Astrocyte (in vitro differentiated cells and primary cell): ENCODE data around the gene ZFP91. TPM values are rescaled to one million over a fixed set of nuclear protein-coding genes. Genes with fewer than 3 reads are reported as not detected.

Experiments
- DNase-seq: peaks from one replicate; pipeline ENCODE4 v3.0.0-alpha.2; 2010; ENCODE audit warnings: low read depth
- FAIRE-seq: peaks from 2 replicates; lab custom pipeline; 2011; peaks lifted over from hg19 to GRCh38; lab: Jason Lieb, UNC
- H2AFZ ChIP-seq: 2 replicates; pipeline ENCODE4 v1.6.0; 2012; ENCODE audit warnings: low read depth, low read length, inconsistent platforms
- H3K27ac ChIP-seq: 2 replicates; pipeline ENCODE4 v1.5.1; 2011; ENCODE audit warnings: low read depth, low read length, inconsistent platforms
- H3K27me3 ChIP-seq: 2 replicates; pipeline ENCODE4 v1.6.0; 2011; ENCODE audit warnings: low read length, inconsistent platforms; ENCODE audit not compliant: insufficient read depth
- H3K36me3 ChIP-seq: 2 replicates; pipeline ENCODE4 v1.5.1; 2011; ENCODE audit warnings: low read length, inconsistent platforms; ENCODE audit not compliant: insufficient read depth
- H3K4me1 ChIP-seq: 2 replicates; pipeline ENCODE4 v1.5.1; 2011; ENCODE audit warnings: low read length, inconsistent platforms; ENCODE audit not compliant: insufficient read depth
- H3K4me2 ChIP-seq: 2 replicates; pipeline ENCODE4 v1.6.0; 2012; ENCODE audit warnings: low read length, inconsistent platforms
- H3K4me3 ChIP-seq: 2 replicates; pipeline ENCODE4 v1.5.1; 2011; ENCODE audit warnings: low read depth, mild to moderate bottlenecking, low read length, inconsistent platforms; ENCODE audit not compliant: insufficient read depth
- H3K79me2 ChIP-seq: 2 replicates; pipeline ENCODE4 v1.6.0; 2012; ENCODE audit warnings: mild to moderate bottlenecking, low read length, inconsistent platforms; ENCODE audit not compliant: insufficient read depth
- H3K9ac ChIP-seq: 2 replicates; pipeline ENCODE4 v1.6.0; 2012; ENCODE audit warnings: mild to moderate bottlenecking, low read length, inconsistent platforms
- H3K9me3 ChIP-seq: 2 replicates; pipeline ENCODE4 v1.5.1; 2012; ENCODE audit warnings: low read depth, mild to moderate bottlenecking, low read length, inconsistent platforms; ENCODE audit not compliant: insufficient read depth
- H4K20me1 ChIP-seq: 2 replicates; pipeline ENCODE4 v1.6.0; 2012; ENCODE audit warnings: low read length, inconsistent platforms; ENCODE audit not compliant: insufficient read depth
- H3K27ac Mint-ChIP-seq: one replicate; pipeline ENCODE4 v1.8.0; 2021; ENCODE audit warnings: mild to moderate bottlenecking, mixed read lengths; ENCODE audit not compliant: unreplicated experiment
- H3K27me3 Mint-ChIP-seq: one replicate; pipeline ENCODE4 v1.8.0; 2021; ENCODE audit warnings: low read depth, mixed read lengths; ENCODE audit not compliant: unreplicated experiment
- H3K36me3 Mint-ChIP-seq: one replicate; pipeline ENCODE4 v1.8.0; 2021; ENCODE audit warnings: low read depth, mixed read lengths; ENCODE audit not compliant: unreplicated experiment
- H3K4me1 Mint-ChIP-seq: one replicate; pipeline ENCODE4 v1.8.0; 2021; ENCODE audit warnings: low read depth, mixed read lengths; ENCODE audit not compliant: unreplicated experiment
- H3K4me3 Mint-ChIP-seq: one replicate; pipeline ENCODE4 v1.8.0; 2021; ENCODE audit warnings: mild to moderate bottlenecking, moderate library complexity, mixed read lengths; ENCODE audit not compliant: unreplicated experiment
- H3K9me3 Mint-ChIP-seq: one replicate; pipeline ENCODE4 v1.8.0; 2021; ENCODE audit warnings: mild to moderate bottlenecking, mixed read lengths; ENCODE audit not compliant: unreplicated experiment
- CTCF ChIP-seq: IDR thresholded peaks from 2 replicates; pipeline ENCODE4 v1.5.1; 2011; ENCODE audit warnings: low read depth, mild to moderate bottlenecking, inconsistent platforms, low read length, moderate library complexity; ENCODE audit not compliant: insufficient read depth
- EZH2 ChIP-seq: IDR thresholded peaks from 2 replicates; pipeline ENCODE4 v1.6.1; 2012; ENCODE audit warnings: mild to moderate bottlenecking, low read length, inconsistent platforms; ENCODE audit not compliant: insufficient read depth
- total RNA-seq: library from RNA; stranded (reverse); gene quantifications from 2 replicates; pipeline ENCODE4 v1.2.1, GENCODE V29; 2021

Gene ZFP91
- total RNA-seq, 1 donor from 2014 or later, result 40.1 TPM

- Histone ChIP-seq H3K4me1 (peaks cover 30% of the 10 kb centered on the region), H3K9ac (peak overlapping the region; percentile 98), H3K27me3 (no peaks in the 10 kb centered on the region), H3K79me2 (peaks cover 57% of the 10 kb centered on the region), H3K9me3 (no peaks in the 10 kb centered on the region), H4K20me1 (peaks cover 31% of the 10 kb centered on the region), H3K27ac (peak overlapping the region; percentile 98), H2AFZ (peak overlapping the region; percentile 61), H3K36me3 (peaks cover 4% of the 10 kb centered on the region), H3K4me2 (peak overlapping the region; percentile 86), H3K4me3 (peak overlapping the region; percentile 79)
- H3K36me3 Mint-ChIP-seq, result no peaks in the 10 kb centered on the region
- DNase-seq (peak; percentile 85), FAIRE-seq (no peak)
- H3K4me1 Mint-ChIP-seq, result peaks cover 38% of the 10 kb centered on the region
- peak overlapping the region; percentile 98 for H3K4me3 Mint-ChIP-seq
- no peaks in the 10 kb centered on the region for H3K9me3 Mint-ChIP-seq
- no peak for TF ChIP-seq EZH2
- TF ChIP-seq CTCF, result peak; percentile 66
- no peaks in the 10 kb centered on the region for H3K27me3 Mint-ChIP-seq
- peak overlapping the region; percentile 96 for H3K27ac Mint-ChIP-seq
Measured at GRCh38 chr11:58579192-58580129, 598 bp downstream of the ZFP91 start.

DNA sequence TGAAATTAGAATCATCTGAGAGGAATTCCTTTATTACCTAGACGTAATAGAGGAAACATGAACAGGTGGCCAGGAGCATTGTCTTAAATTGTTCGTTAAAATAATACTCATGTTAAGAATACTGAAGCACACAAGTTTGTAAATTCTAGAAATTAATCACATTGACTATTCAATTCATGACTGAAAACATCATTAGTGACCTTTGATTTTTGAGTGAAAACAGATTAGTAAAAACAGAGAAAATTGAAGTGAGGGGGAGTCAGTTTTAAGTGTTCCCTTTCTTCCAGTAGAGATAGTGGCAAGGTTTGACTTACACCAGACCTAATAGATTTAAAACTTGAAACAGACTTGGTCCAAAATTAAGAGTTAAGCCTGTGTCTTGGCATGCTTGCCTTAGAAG is 1.4 kb downstream of the ZFP91 start:
- Mint-ChIP-seq H3K27me3 (no peaks in the 10 kb centered on the region), H3K4me1 (peaks cover 31% of the 10 kb centered on the region), H3K9me3 (no peaks in the 10 kb centered on the region), H3K27ac (peak overlapping the region; percentile 96), H3K4me3 (peak overlapping the region; percentile 96), H3K36me3 (no peaks in the 10 kb centered on the region)
- H3K9ac ChIP-seq, result peak overlapping the region; percentile 98
- no peak overlapping the region for H2AFZ ChIP-seq
- peak overlapping the region; percentile 98 for H3K27ac ChIP-seq
- TF ChIP-seq EZH2 (no peak), CTCF (no peak)
- H3K79me2 ChIP-seq, result peaks cover 65% of the 10 kb centered on the region
- DNase-seq (no peak), FAIRE-seq (peak; percentile 49)
- H4K20me1 ChIP-seq, result peaks cover 34% of the 10 kb centered on the region
- no peaks in the 10 kb centered on the region for H3K9me3 ChIP-seq
- peak overlapping the region; percentile 86 for H3K4me2 ChIP-seq
- H3K36me3 ChIP-seq, result peaks cover 4% of the 10 kb centered on the region
- no peaks in the 10 kb centered on the region for H3K27me3 ChIP-seq
- peak overlapping the region; percentile 79 for H3K4me3 ChIP-seq
- H3K4me1 ChIP-seq, result peaks cover 23% of the 10 kb centered on the region
